Measurements from ENCODE around the gene NCK2.

- TF ChIP-seq FOXM1 (IDR thresholded peaks at IDR 0.05; ENCODE audit: borderline replicate concordance) (no peak), ZNF384 (IDR thresholded peaks at IDR 0.05) (no peak), LEF1 (IDR thresholded peaks at IDR 0.05; ENCODE audit: borderline replicate concordance) (no peak), SP1 (IDR thresholded peaks at IDR 0.05) (no peak), HDGF (IDR thresholded peaks at IDR 0.05; ENCODE audit: borderline replicate concordance) (no peak), NFRKB (IDR thresholded peaks at IDR 0.05) (no peak), ARNT (IDR thresholded peaks at IDR 0.05) (no peak), BHLHE40 (IDR thresholded peaks at IDR 0.05; ENCODE audit: borderline replicate concordance) (no peak), PKNOX1 (IDR thresholded peaks at IDR 0.05) (no peak), ELF4 (IDR thresholded peaks at IDR 0.05) (no peak)
These were observed 145.4 kb downstream of the NCK2 start for GRCh38 chr2:105890111-105890510.

All from HEK293T (cell line).